HepG2 (cell line): ENCODE results near the gene ZC3H4. TPM values are rescaled to one million over a fixed set of nuclear protein-coding genes. Genes with fewer than 3 reads are reported as not detected.

ENCODE experiments used
- ATAC-seq: fragments of 200-7000 bp; cut with Tn5 transposase; 3 replicates; pipeline ENCODE4 v1.9.1; 2020; ENCODE audit warnings: mild to moderate bottlenecking, moderate library complexity
- BruUV-seq: library from RNA; stranded (reverse); fragments of 400-500 nt; replicated peaks from 2 replicates; lab custom pipeline; 2021; lab: Mats Ljungman, UMichigan
- CTCF ChIA-PET: fragments of 300-600 bp; formaldehyde crosslinking; extraction: SDS; loops from one replicate; lab custom pipeline; 2021; ENCODE audit warnings: low total read pairs, inconsistent platforms, low intra/inter-chr PET ratio; lab: Yijun Ruan, JAX
- POLR2A ChIA-PET: fragments of 350-600 bp; sonication (Branson Sonifier 250); formaldehyde crosslinking; loops from one replicate; lab custom pipeline; 2020; ENCODE audit warnings: antibody characterized with exemption, inconsistent platforms; lab: Yijun Ruan, JAX
- DNase-seq: peaks from one replicate; pipeline ENCODE4 v3.0.0-alpha.2; 2015; ENCODE audit warnings: low spot score
- FAIRE-seq: peaks from 3 replicates; lab custom pipeline; 2011; peaks lifted over from hg19 to GRCh38; lab: Jason Lieb, UNC
- H2AFZ ChIP-seq: one replicate; pipeline ENCODE4 v1.6.1; 2011; ENCODE audit warnings: low read length, inconsistent platforms
- H3K27ac ChIP-seq: fragments of 300-600 bp; 3 replicates; pipeline ENCODE4 v1.8.0; 2011; ENCODE audit warnings: mixed run types, mild to moderate bottlenecking, mixed read lengths, low read length, inconsistent platforms; ENCODE audit not compliant: insufficient read depth; ENCODE audit errors: extremely low read length
- H3K27me3 ChIP-seq, 2 experiments: fragments of 200-600 bp in 1 of 2; 2 replicates in 1 of 2; 3 replicates in 1 of 2; pipeline versions ENCODE4 v1.6.0 to v1.8.0; 2011; ENCODE audit warnings: low read length in 2 of 2, mild to moderate bottlenecking in 2 of 2, moderate library complexity in 2 of 2, inconsistent platforms in 1 of 2; ENCODE audit not compliant: insufficient read depth in 2 of 2, control insufficient read depth in 1 of 2
- H3K36me3 ChIP-seq, 2 experiments: fragments of 200-600 bp in 1 of 2; replicated peaks in 1 of 2; 2 replicates in 1 of 2; 3 replicates in 1 of 2; pipeline versions ENCODE4 v1.5.1 to v1.8.0; 2011; ENCODE audit warnings: low read length in 2 of 2, inconsistent platforms in 1 of 2; ENCODE audit not compliant: insufficient read depth in 2 of 2, control insufficient read depth in 1 of 2
- H3K4me1 ChIP-seq: 2 replicates; pipeline ENCODE4 v1.5.1; 2012; ENCODE audit warnings: low read length, inconsistent platforms; ENCODE audit not compliant: insufficient read depth
- H3K4me2 ChIP-seq: 2 replicates; pipeline ENCODE4 v1.6.0; 2011; ENCODE audit warnings: low read depth, low read length, inconsistent platforms
- H3K4me3 ChIP-seq, 3 experiments: fragments of 200-600 bp in 1 of 3; sonication (generic), shearing (Covaris generic) in 1 of 3; replicated peaks in 1 of 3; 2 replicates each; pipeline ENCODE4 v1.5.1; 2011 to 2016; ENCODE audit warnings: low read length in 3 of 3, inconsistent platforms in 2 of 3, low read depth in 2 of 3, mild to moderate bottlenecking in 2 of 3, control low read depth in 1 of 3, mixed read lengths in 1 of 3; ENCODE audit not compliant: insufficient read depth in 1 of 3
- H3K79me2 ChIP-seq: one replicate; pipeline ENCODE4 v1.6.1; 2011; ENCODE audit warnings: low read length, inconsistent platforms; ENCODE audit not compliant: insufficient read depth
- H3K9ac ChIP-seq: 2 replicates; pipeline ENCODE4 v1.6.0; 2011; ENCODE audit warnings: mild to moderate bottlenecking, low read depth, low read length, inconsistent platforms; ENCODE audit not compliant: insufficient read depth
- H3K9me3 ChIP-seq: 2 replicates; pipeline ENCODE4 v1.5.1; 2012; ENCODE audit warnings: mild to moderate bottlenecking, low read length
- H4K20me1 ChIP-seq: 2 replicates; pipeline ENCODE4 v1.6.0; 2011; ENCODE audit warnings: inconsistent platforms, mild to moderate bottlenecking, low read length, moderate library complexity; ENCODE audit not compliant: insufficient read depth
- AGO2 ChIP-seq: fragments of 200-400 bp; formaldehyde crosslinking; optimal IDR thresholded peaks from 2 replicates; pipeline ENCODE3; 2017; ENCODE audit warnings: mild to moderate bottlenecking, low read depth, low read length, moderate library complexity
- CSRNP1 ChIP-seq: sonication (generic); formaldehyde crosslinking; IDR thresholded peaks from 2 replicates; pipeline ENCODE4 v1.8.1; 2023; ENCODE audit warnings: mild to moderate bottlenecking, missing genetic modification reagents
- KLF13 ChIP-seq: sonication (generic); formaldehyde crosslinking; IDR thresholded peaks from 2 replicates; pipeline ENCODE4 v1.4.0; 2020; ENCODE audit warnings: mild to moderate bottlenecking, missing genetic modification reagents
- KMT2A ChIP-seq: sonication (generic); formaldehyde crosslinking; IDR thresholded peaks from 2 replicates; pipeline ENCODE4 v1.4.0; 2020; ENCODE audit warnings: missing genetic modification reagents
- MYC ChIP-seq: sonication (generic); formaldehyde crosslinking; IDR thresholded peaks from 2 replicates; pipeline ENCODE4 v1.9.0; 2021; ENCODE audit warnings: missing genetic modification reagents, borderline replicate concordance
- NFIC ChIP-seq: IDR thresholded peaks from 2 replicates; pipeline ENCODE4 v1.6.1; 2012; ENCODE audit warnings: mild to moderate bottlenecking, low read length, inconsistent platforms
- RFX3 ChIP-seq: IDR thresholded peaks from 2 replicates; pipeline ENCODE4 v1.6.1; 2016; ENCODE audit warnings: missing biosample characterization, missing genetic modification reagents
- RFXAP ChIP-seq: sonication (generic); formaldehyde crosslinking; IDR thresholded peaks from 2 replicates; pipeline ENCODE4 v1.4.0; 2020; ENCODE audit warnings: missing genetic modification reagents, borderline replicate concordance
- WGBS: methylation state at CpG from one replicate; pipeline ENCODE4 v1.1.6; 2017; ENCODE audit warnings: low lambda C conversion rate; 5-methylcytosine and 5-hydroxymethylcytosine counted together
- in situ Hi-C: cut with HindIII; loops from 2 replicates; pipeline ENCODE4 v1.10.0; 2017; ENCODE audit warnings: low pct_unique_long_range_greater_than_20kb; ENCODE audit not compliant: extremely low pct_ligation_motif_present
- intact Hi-C: fragments of 100-400 bp; cut with micrococcal nuclease; formaldehyde crosslinking; loops from one replicate; pipeline ENCODE4 v1.10.0; 2022; ENCODE audit not compliant: unreplicated experiment
- polyA plus RNA-seq, 8 experiments: library from polyadenylated mRNA; depleted of rRNA in 3 of 8; stranded (reverse) in 7 of 8; unstranded in 1 of 8; fragments of >200 nt; fragmentation: Illumina TruSeq in 4 of 8; extraction: Trizol in 4 of 8; gene quantifications; 2 replicates each; pipeline versions ENCODE4 v1.2.1 to v1.2.3, GENCODE V29; 2011 to 2016; ENCODE audit warnings: low read depth in 4 of 8, missing spikeins in 1 of 8, mixed read lengths in 1 of 8; ENCODE audit not compliant: insufficient read depth in 1 of 8
- total RNA-seq, 5 experiments: library from RNA; depleted of rRNA; stranded (reverse); fragments of >200 nt; fragmentation: Illumina TruSeq; extraction: Trizol; gene quantifications; 2 replicates each; pipeline ENCODE4 v1.2.3, GENCODE V29; 2016; ENCODE audit warnings: low read depth in 1 of 5
- TF ChIP-seq, protein P1 (sequence below): sonication (generic); formaldehyde crosslinking; IDR thresholded peaks from 2 replicates; pipeline ENCODE4 v1.4.0; 2020; ENCODE audit warnings: missing genetic modification reagents, borderline replicate concordance

Gene ZC3H4
- total and polyA plus RNA-seq, 2 of the 13 experiments (the other 11 are each of a cell fraction or from before 2014, with no cell fraction given), result 1.8 to 10.7 TPM

GRCh38 chr19:47071731-47072130 is 41.8 kb downstream of the ZC3H4 start (continued):
- TF ChIP-seq, protein P1, sequence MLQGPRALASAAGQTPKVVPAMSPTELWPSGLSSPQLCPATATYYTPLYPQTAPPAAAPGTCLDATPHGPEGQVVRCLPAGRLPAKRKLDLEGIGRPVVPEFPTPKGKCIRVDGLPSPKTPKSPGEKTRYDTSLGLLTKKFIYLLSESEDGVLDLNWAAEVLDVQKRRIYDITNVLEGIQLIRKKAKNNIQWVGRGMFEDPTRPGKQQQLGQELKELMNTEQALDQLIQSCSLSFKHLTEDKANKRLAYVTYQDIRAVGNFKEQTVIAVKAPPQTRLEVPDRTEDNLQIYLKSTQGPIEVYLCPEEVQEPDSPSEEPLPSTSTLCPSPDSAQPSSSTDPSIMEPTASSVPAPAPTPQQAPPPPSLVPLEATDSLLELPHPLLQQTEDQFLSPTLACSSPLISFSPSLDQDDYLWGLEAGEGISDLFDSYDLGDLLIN (CRISPR knock-in tag), result no peak
- TF ChIP-seq NFIC, result no peak

DNA sequence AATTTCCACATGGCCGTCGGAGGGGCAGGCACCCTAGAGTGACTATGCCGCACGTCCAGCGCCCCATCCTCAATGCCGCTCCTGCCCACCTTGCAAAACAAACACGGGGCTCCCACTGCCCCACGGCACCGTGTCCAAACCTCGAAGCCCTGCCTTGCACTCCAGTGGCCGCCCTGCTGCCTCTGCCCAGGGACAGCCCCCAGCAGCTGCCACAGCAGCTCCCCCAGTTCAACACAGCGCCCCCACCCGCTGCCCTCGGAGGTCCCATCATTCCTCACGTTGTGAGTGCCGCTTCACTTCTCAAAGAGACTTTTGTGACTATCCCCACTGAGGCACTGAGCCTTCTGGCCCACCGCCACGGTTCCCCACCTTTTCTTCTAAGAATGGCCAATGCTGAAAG is 42.8 kb downstream of the ZC3H4 start:
- Histone ChIP-seq H2AFZ (no peak overlapping the region), H3K9ac (no peak overlapping the region), H3K9me3 (no peaks in the 10 kb centered on the region), H3K4me3 (no peak overlapping the region), H3K4me1 (no peaks in the 10 kb centered on the region), H3K79me2 (no peaks in the 10 kb centered on the region), H3K27me3 (no peaks in the 10 kb centered on the region; a peak in 1 of 5 replicates), H3K36me3 (peaks cover 33 to 80% of the 10 kb centered on the region in 2 experiments), H4K20me1 (no peaks in the 10 kb centered on the region), H3K27ac (no peak overlapping the region), H3K4me2 (no peak overlapping the region)
- TF ChIP-seq KLF13 (CRISPR knock-in tag), result no peak
- peak; percentile 80 for TF ChIP-seq AGO2
- no peak for TF ChIP-seq RFXAP (CRISPR knock-in tag)
- TF ChIP-seq CSRNP1 (CRISPR knock-in tag), result no peak
- no peak for TF ChIP-seq KMT2A
- no peak for TF ChIP-seq MYC
- no peak for TF ChIP-seq RFX3 (CRISPR knock-in tag)
- ChIA-PET CTCF (no interaction called here), POLR2A (no interaction called here)
- ATAC-seq, result no peak
- WGBS, result 98% methylated on average over 18 of the region's 18 CpGs
- in situ Hi-C loops (no loop called here), intact Hi-C loops (no loop called here)
- BruUV-seq, result no TSS peak
- FAIRE-seq, result no peak
- no peak for DNase-seq
